ENCODE data around the gene FAM72B. TPM values are rescaled to one million over a fixed set of nuclear protein-coding genes. Genes with fewer than 3 reads are reported as not detected.
A peak's percentile ranks its signal among the peaks of the same experiment; 100 is the strongest.
"Not testable (repeated sequence)": the region's sequence is repeated elsewhere in the genome, so short reads cannot be mapped to it uniquely, and the experiment has no call there.

The FAM72B gene
- total RNA-seq, 1 experiment from 2014 or later, result 23.3 TPM

GRCh38 chr1:121160118-121160517 lies 24.0 kb downstream of the FAM72B start:
- H3K27me3 Mint-ChIP-seq (ENCODE audit: low read depth); POLR2A ChIA-PET; H3K4me1 Mint-ChIP-seq; H3K4me3 Mint-ChIP-seq; DNase-seq (ENCODE audit: low spot score); H3K9me3 Mint-ChIP-seq; CTCF ChIA-PET; H3K36me3 Mint-ChIP-seq; H3K27ac Mint-ChIP-seq; ATAC-seq: not testable (repeated sequence)

DNA sequence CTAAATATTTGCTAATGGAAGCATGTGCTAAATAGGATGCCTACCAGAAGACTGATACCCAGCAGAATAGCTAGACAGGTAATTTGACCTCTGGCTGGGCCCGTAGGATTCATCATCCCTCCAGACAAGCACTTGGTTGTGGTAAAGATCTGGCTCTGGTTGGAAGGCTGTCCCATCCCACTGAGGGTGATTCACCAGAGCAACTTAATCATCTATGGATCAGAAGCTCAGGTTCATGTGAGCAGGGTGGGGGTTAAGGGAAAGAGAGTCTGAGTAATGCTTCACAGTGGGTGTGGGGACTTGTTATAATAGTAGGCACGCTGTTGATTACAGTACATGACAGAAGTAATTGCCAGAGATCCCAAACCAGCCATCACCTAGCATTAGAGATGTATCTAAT lies 26.5 kb downstream of the FAM72B start:
- H3K36me3 Mint-ChIP-seq; CTCF ChIA-PET; H3K4me3 Mint-ChIP-seq; H3K4me1 Mint-ChIP-seq; POLR2A ChIA-PET; ATAC-seq; H3K27ac Mint-ChIP-seq; H3K9me3 Mint-ChIP-seq; DNase-seq (ENCODE audit: low spot score); H3K27me3 Mint-ChIP-seq (ENCODE audit: low read depth): not testable (repeated sequence)

DNA sequence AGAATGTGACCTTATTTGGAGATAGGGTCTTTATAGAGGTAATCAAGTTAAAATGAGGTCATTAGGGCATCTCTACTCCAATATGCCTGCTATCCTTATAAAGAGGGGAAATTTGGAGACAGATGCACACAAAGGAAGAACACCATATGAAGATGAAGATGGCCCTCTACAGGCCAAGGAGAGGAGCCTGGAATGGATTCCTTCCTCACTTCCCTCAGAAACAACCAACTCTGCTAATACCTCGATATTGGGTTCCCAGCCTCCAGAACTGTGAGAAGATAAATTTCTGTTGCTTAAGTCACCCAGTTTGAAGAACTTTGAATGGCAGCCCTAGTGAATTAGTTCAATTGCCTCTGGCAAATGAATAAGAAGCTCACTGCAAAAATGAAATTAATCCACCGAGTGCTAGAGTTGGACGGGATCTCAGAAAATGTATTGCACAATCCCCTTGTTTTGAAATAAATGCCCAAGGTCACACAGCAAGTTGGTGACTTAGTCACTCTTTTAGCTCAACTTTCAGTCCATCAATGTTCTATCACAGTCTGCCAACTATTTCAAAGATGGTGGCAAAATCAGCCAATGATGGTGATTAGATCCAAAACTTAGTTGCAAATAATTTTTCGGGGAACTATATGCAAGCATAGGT lies 27.1 kb downstream of the FAM72B start:
- peak; percentile 53 for ATAC-seq
- H3K36me3 Mint-ChIP-seq; H3K4me3 Mint-ChIP-seq; H3K9me3 Mint-ChIP-seq; H3K27me3 Mint-ChIP-seq (ENCODE audit: low read depth); DNase-seq (ENCODE audit: low spot score); CTCF ChIA-PET; POLR2A ChIA-PET; H3K27ac Mint-ChIP-seq; H3K4me1 Mint-ChIP-seq: not testable (repeated sequence)

DNA sequence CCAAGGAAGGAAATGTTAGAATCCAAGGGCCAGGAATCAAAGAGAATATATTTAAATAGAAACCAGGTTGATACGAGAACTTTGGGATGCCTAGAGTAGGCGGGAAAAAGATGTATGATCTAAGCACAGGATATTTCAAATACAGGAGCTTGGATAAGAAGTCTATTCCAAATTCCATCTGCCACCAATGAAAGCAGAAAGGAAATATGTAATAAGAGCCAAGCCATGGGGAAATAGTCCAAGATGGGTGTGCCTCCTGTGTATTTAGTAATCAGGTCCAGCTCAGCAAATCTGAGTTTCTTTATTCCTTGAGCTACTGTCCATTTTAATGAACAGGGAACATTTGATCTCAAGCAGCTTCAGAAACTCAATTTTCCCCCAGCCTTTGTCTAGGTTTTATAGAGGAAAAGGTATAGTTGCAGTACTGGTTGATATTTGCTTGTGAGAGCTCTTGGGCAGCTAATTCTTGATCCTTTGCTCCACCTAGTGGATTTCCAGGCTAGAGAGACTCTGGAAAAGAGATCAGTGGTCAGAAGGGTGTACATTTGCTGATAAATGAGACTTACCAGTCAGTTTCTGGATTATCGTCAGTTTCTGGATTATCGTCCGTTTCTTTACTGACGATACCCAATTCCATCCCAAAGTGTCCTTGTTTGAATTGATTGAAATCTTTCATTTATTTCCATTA lies 28.3 kb downstream of the FAM72B start:
- POLR2A ChIA-PET; H3K4me1 Mint-ChIP-seq; H3K27ac Mint-ChIP-seq; H3K36me3 Mint-ChIP-seq; H3K4me3 Mint-ChIP-seq; H3K27me3 Mint-ChIP-seq (ENCODE audit: low read depth); H3K9me3 Mint-ChIP-seq; DNase-seq (ENCODE audit: low spot score); CTCF ChIA-PET: not testable (repeated sequence)
- peak; percentile 61; the same call in 1 of the 2 replicates for ATAC-seq

GRCh38 chr1:121154811-121155210 lies 29.3 kb downstream of the FAM72B start:
- CTCF ChIA-PET; DNase-seq (ENCODE audit: low spot score); H3K9me3 Mint-ChIP-seq; H3K4me3 Mint-ChIP-seq; ATAC-seq; POLR2A ChIA-PET; H3K4me1 Mint-ChIP-seq; H3K27ac Mint-ChIP-seq; H3K36me3 Mint-ChIP-seq; H3K27me3 Mint-ChIP-seq (ENCODE audit: low read depth): not testable (repeated sequence)

GRCh38 chr1:121152788-121153187 lies 31.4 kb downstream of the FAM72B start:
- CTCF ChIA-PET, H3K9me3 Mint-ChIP-seq, POLR2A ChIA-PET: not testable (repeated sequence)

GRCh38 chr1:121151294-121151693 lies 32.8 kb downstream of the FAM72B start:
- H3K36me3 Mint-ChIP-seq; POLR2A ChIA-PET; H3K9me3 Mint-ChIP-seq; H3K4me1 Mint-ChIP-seq; H3K27ac Mint-ChIP-seq; H3K27me3 Mint-ChIP-seq (ENCODE audit: low read depth); H3K4me3 Mint-ChIP-seq; CTCF ChIA-PET; DNase-seq (ENCODE audit: low spot score); ATAC-seq: not testable (repeated sequence)

More at GRCh38 chr1:121152788-121153187, 31.4 kb downstream of the FAM72B start:
- not testable (repeated sequence) for H3K4me1 Mint-ChIP-seq; H3K4me3 Mint-ChIP-seq; H3K27me3 Mint-ChIP-seq (ENCODE audit: low read depth); H3K27ac Mint-ChIP-seq; ATAC-seq; DNase-seq (ENCODE audit: low spot score); H3K36me3 Mint-ChIP-seq

- H3K4me1 Mint-ChIP-seq; H3K4me3 Mint-ChIP-seq; POLR2A ChIA-PET; H3K9me3 Mint-ChIP-seq; H3K36me3 Mint-ChIP-seq; CTCF ChIA-PET; DNase-seq (ENCODE audit: low spot score); H3K27ac Mint-ChIP-seq; H3K27me3 Mint-ChIP-seq (ENCODE audit: low read depth): not testable (repeated sequence)
- ATAC-seq, result peak; percentile 77
Observed at GRCh38 chr1:121148489-121149190, 35.5 kb downstream of the FAM72B start.

- DNase-seq (ENCODE audit: low spot score); H3K36me3 Mint-ChIP-seq; POLR2A ChIA-PET; H3K9me3 Mint-ChIP-seq; H3K27me3 Mint-ChIP-seq (ENCODE audit: low read depth); ATAC-seq; H3K27ac Mint-ChIP-seq; CTCF ChIA-PET; H3K4me1 Mint-ChIP-seq; H3K4me3 Mint-ChIP-seq: not testable (repeated sequence)
Observed at GRCh38 chr1:121140393-121140792, 43.7 kb downstream of the FAM72B start.

GRCh38 chr1:121131494-121131893 lies 52.6 kb downstream of the FAM72B start:
- POLR2A ChIA-PET; ATAC-seq; H3K27ac Mint-ChIP-seq; H3K27me3 Mint-ChIP-seq (ENCODE audit: low read depth); H3K4me3 Mint-ChIP-seq; H3K4me1 Mint-ChIP-seq; H3K36me3 Mint-ChIP-seq; CTCF ChIA-PET; DNase-seq (ENCODE audit: low spot score); H3K9me3 Mint-ChIP-seq: not testable (repeated sequence)

GRCh38 chr1:121118480-121118824 lies 65.7 kb downstream of the FAM72B start:
- H3K9me3 Mint-ChIP-seq; H3K27me3 Mint-ChIP-seq (ENCODE audit: low read depth); POLR2A ChIA-PET; H3K4me1 Mint-ChIP-seq; CTCF ChIA-PET; DNase-seq (ENCODE audit: low spot score); H3K36me3 Mint-ChIP-seq; H3K27ac Mint-ChIP-seq: not testable (repeated sequence)
- ATAC-seq, result peak; percentile 12; the same call in 1 of the 2 replicates
- peak overlapping the region; percentile 71 for H3K4me3 Mint-ChIP-seq
